ENCODE data around the gene WDFY4.
"Not testable (repeated sequence)": the region's sequence is repeated elsewhere in the genome, so short reads cannot be mapped to it uniquely, and the experiment has no call there.

The WDFY4 gene

DNA sequence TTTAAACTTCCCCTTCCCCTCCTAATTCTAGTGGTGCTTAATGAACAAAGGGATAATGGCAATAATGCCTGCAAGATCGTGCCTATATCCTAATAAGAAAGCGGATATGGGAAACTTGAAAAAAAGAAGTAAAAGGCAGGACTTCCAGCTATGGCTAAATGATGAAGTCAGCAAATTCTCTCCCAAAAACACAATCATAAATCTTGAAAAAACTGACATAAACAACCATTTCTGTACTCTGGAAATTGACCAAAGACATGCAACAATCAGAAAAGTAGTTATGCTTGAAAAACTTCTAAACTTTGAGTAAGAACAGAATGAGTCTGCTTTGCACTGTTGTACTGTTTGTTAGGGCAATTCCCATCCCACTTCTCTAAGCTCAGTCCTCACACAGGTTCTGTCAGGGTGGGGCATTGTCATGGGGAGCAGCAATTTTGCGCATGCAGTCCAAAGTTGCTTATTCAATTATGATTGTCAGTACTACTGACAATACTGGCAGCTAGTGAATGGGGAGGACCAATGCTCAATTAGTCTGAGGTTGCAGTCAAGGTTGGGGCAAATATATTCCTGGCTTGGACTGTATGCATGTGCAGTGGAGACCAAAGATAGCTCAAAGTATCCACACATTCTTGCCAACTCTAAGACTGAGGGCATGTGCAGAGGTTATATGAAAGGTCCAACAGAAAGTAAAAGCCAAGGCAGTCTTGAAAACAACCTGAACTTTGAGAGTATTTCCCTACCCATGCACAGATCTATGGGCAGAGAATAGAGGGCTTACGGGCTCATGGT, 45.7 kb upstream of the WDFY4 start:
- TF ChIP-seq, protein P1, sequence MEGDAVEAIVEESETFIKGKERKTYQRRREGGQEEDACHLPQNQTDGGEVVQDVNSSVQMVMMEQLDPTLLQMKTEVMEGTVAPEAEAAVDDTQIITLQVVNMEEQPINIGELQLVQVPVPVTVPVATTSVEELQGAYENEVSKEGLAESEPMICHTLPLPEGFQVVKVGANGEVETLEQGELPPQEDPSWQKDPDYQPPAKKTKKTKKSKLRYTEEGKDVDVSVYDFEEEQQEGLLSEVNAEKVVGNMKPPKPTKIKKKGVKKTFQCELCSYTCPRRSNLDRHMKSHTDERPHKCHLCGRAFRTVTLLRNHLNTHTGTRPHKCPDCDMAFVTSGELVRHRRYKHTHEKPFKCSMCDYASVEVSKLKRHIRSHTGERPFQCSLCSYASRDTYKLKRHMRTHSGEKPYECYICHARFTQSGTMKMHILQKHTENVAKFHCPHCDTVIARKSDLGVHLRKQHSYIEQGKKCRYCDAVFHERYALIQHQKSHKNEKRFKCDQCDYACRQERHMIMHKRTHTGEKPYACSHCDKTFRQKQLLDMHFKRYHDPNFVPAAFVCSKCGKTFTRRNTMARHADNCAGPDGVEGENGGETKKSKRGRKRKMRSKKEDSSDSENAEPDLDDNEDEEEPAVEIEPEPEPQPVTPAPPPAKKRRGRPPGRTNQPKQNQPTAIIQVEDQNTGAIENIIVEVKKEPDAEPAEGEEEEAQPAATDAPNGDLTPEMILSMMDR (IDR thresholded peaks at IDR 0.05; ENCODE audit: low read depth, low read length, missing control alignments), result no peak
- no peak overlapping the region for H3K4me3 ChIP-seq (ENCODE audit: low read depth, low read length)
- DNase-seq (ENCODE audit: low read depth), result no peak
- in situ Hi-C loops (cut with HindIII; ENCODE audit: low sequenced_read_pairs), result no loop called here

DNA sequence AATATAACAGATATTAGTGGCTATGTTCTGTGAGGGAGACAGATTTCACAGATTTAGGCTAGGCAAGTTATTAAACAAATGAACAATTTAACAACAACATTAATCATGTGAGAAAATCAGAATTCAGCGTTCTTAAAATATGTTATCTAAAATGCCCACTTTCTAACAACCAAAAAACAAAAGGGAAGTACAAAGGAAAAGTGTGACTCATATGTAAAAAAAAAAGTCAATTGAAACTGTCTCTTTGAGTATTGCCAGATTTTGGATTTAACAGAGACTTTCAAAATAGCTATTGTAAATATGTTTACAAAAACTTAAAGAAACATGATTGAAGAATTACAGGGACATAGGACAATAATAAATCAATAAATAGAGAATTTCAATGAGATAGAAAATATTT, 45.0 kb upstream of the WDFY4 start:
- TF ChIP-seq, protein P1 (IDR thresholded peaks at IDR 0.05; ENCODE audit: low read depth, low read length, missing control alignments), result no peak
- H3K4me3 ChIP-seq (ENCODE audit: low read depth, low read length), result no peak overlapping the region
- DNase-seq (ENCODE audit: low read depth), result no peak
- in situ Hi-C loops (cut with HindIII; ENCODE audit: low sequenced_read_pairs), result no loop called here

DNA sequence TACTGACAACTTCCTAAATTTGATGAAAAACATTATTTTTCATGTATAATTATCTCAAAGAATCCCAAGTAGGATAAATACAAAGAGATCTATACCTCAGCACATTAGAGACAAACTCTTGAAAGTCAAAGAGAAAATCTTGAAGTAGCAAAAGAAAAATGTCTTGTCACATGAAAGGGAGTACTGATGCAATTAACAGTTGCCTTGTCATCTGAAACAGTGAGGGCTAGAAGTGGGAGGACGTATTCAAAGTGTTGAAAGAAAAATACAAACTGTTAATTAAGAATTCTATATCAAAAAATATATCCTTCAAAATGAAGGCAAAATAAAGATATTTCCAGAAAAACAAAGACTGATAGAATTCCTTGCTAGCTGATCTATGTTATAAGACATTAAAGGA, 44.3 kb upstream of the WDFY4 start:
- H3K4me3 ChIP-seq (ENCODE audit: low read depth, low read length), result no peak overlapping the region
- in situ Hi-C loops (cut with HindIII; ENCODE audit: low sequenced_read_pairs), result no loop called here
- TF ChIP-seq, protein P1 (IDR thresholded peaks at IDR 0.05; ENCODE audit: low read depth, low read length, missing control alignments), result no peak
- no peak for DNase-seq (ENCODE audit: low read depth)

DNA sequence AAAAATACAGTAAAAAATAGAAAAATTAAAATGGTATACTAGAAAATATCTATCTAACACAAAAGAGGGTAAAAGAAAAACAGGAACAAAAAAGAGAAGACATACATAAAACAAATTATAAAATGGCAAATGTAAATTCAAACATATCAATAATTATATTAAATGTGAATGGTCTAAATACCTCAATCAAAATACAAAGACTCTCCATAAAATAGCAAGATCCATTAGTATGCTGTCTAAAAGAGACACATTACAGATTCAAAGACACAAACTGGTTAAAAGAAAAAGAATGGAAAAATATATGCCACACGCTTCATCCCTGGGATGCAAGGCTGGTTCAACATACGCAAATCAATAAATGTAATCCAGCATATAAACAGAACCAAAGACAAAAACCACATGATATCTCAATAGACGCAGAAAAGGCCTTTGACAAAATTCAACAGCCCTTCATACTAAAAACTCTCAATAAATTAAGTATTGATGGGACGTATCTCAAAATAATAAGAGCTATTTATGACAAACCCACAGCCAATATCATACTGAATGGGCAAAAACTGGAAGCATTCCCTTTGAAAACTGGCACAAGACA, 43.5 kb upstream of the WDFY4 start:
- H3K4me3 ChIP-seq (ENCODE audit: low read depth, low read length); in situ Hi-C loops (cut with HindIII; ENCODE audit: low sequenced_read_pairs); DNase-seq (ENCODE audit: low read depth): not testable (repeated sequence)

DNA sequence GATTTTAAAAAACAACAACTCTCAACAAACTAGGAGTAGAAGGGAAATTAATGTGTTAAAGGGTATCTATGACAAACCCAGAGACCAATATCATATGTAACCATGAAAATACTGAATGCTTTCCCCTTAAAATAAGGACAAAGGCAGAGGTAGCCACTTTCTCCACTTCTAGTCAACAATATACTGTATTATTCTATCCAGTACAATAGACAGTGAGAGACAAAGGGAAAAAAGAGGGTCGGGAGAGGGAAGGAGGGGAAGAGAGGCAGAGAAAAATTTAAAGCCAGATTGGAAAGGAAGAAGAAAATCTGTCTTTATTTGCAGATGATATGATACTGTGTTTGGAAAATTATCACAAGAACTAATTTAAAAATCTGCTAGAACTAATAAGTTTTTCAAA, 39.1 kb upstream of the WDFY4 start:
- no peak for DNase-seq (ENCODE audit: low read depth)
- H3K4me3 ChIP-seq (ENCODE audit: low read depth, low read length), result no peak overlapping the region
- TF ChIP-seq, protein P1 (IDR thresholded peaks at IDR 0.05; ENCODE audit: low read depth, low read length, missing control alignments), result no peak
- in situ Hi-C loops (cut with HindIII; ENCODE audit: low sequenced_read_pairs), result no loop called here

DNA sequence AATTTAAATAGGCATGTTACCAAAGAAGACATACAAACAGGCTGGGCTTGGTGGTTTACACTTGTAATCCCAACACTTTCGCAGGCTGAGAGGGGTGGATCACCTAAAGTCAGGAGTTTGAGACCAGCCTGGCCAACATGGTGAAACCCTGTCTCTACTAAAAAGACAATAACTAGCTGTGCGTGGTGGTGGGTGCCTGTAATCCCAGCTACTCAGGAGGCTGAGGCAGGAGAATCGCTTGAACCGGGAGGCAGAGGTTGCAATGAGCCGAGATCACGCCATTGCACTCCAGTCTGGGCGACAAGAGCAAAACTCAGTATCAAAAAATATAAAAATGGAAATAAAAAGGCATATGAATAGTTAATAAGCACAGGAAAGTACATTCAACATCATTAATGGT, 37.6 kb upstream of the WDFY4 start:
- H3K4me3 ChIP-seq (ENCODE audit: low read depth, low read length); DNase-seq (ENCODE audit: low read depth); in situ Hi-C loops (cut with HindIII; ENCODE audit: low sequenced_read_pairs): not testable (repeated sequence)

DNA sequence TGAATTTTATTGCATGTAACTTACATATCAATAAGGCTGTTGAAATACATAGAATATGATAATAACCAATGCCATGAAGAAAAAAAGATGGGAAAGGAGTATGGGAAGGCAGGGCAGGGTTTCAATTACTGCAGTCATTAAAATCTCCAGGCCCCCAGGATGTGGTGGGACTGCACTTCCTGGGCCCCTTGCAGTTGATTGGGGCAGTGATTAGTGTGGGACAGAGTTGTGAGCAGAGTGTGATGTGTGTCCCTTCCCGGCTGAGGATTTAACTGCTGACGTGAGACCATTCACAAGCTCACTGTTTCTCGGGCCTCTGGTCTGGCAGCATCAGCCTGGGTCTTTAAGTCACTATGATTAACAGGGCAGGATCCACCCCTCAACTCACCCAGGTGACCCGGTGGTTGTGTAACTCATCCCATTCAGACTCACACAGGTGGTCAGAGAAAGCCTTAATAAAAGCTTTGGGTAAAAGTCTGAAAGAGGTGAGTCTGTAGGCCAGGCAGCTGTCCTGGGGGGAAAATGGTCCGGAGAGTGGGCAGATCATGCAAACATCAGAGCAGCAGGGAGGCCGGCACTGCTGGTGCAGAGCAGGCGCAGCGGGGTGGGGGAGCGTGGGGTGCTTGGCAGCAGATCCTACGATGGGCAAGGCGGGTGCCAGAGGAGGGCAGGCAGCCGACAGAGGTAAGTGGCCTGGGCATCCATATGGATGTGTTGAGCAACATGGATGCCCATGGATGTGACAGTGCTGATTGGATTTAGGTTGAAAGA, 36.3 kb upstream of the WDFY4 start:
- no peak for DNase-seq (ENCODE audit: low read depth)
- H3K4me3 ChIP-seq (ENCODE audit: low read depth, low read length), result no peak overlapping the region
- TF ChIP-seq, protein P1 (IDR thresholded peaks at IDR 0.05; ENCODE audit: low read depth, low read length, missing control alignments), result no peak
- in situ Hi-C loops (cut with HindIII; ENCODE audit: low sequenced_read_pairs), result no loop called here
